ENCODE measurements around the gene MSH3. TPM values are rescaled to one million over a fixed set of nuclear protein-coding genes. Genes with fewer than 3 reads are reported as not detected.

The MSH3 gene
- total RNA-seq, 1 donor from 2014 or later, result 19.3 TPM

DNA sequence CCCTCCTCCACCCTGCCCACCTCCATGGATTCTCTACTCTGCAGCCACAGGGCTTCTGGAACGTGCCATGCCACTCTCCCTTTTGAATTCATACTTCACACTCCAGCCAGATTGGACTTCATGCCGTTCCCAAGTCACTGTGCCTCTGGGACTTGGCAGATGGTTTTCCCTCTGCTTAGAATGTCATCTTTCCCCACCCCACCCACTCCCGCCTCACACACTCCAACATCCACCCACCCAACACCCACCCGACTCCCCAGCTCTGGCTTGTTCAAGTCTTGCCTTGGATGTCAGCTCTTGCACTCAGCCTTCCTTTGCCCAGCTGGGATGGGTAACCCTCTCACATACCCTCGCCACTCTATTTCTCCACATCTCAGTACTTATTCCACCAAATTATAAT is 142.4 kb downstream of the MSH3 start:
- Histone ChIP-seq H3K9me3 (ENCODE audit: control insufficient read depth in 3 of 3, low read length in 3 of 3) (no peaks in the 10 kb centered on the region), H3K4me3 (ENCODE audit: low read length in 3 of 3) (no peak overlapping the region), H3K36me3 (ENCODE audit: control insufficient read depth in 3 of 3, insufficient read depth in 3 of 3, low read length in 3 of 3) (peaks cover 9 to 28% (median 15%) of the 10 kb centered on the region in 3 donors), H3K4me1 (ENCODE audit: control insufficient read depth in 3 of 3, insufficient read depth in 3 of 3, low read length in 3 of 3) (no peaks in the 10 kb centered on the region), H3K27ac (ENCODE audit: low read depth, low read length) (no peak overlapping the region), H3K27me3 (ENCODE audit: control insufficient read depth in 3 of 3, insufficient read depth in 3 of 3, low read length in 3 of 3) (no peaks in the 10 kb centered on the region), H3K9ac (ENCODE audit: low read depth in 1 of 3, low read length in 3 of 3) (no peak overlapping the region)

- H3K4me1 ChIP-seq (ENCODE audit: control insufficient read depth in 3 of 3, insufficient read depth in 3 of 3, low read length in 3 of 3), result no peaks in the 10 kb centered on the region
- H3K27me3 ChIP-seq (ENCODE audit: control insufficient read depth in 3 of 3, insufficient read depth in 3 of 3, low read length in 3 of 3), result no peaks in the 10 kb centered on the region
- H3K9me3 ChIP-seq (ENCODE audit: control insufficient read depth in 3 of 3, low read length in 3 of 3), result no peaks in the 10 kb centered on the region
- no peak overlapping the region for H3K4me3 ChIP-seq (ENCODE audit: low read length in 3 of 3)
- peaks cover 9 to 28% (median 15%) of the 10 kb centered on the region in 3 donors for H3K36me3 ChIP-seq (ENCODE audit: control insufficient read depth in 3 of 3, insufficient read depth in 3 of 3, low read length in 3 of 3)
- H3K27ac ChIP-seq (ENCODE audit: low read depth, low read length), result no peak overlapping the region
- H3K9ac ChIP-seq (ENCODE audit: low read depth in 1 of 3, low read length in 3 of 3), result no peak overlapping the region
Observed at GRCh38 chr5:80797428-80798024, 143.1 kb downstream of the MSH3 start.

- Histone ChIP-seq H3K27ac (ENCODE audit: low read depth, low read length) (no peak overlapping the region), H3K4me1 (ENCODE audit: control insufficient read depth in 3 of 3, insufficient read depth in 3 of 3, low read length in 3 of 3) (no peaks in the 10 kb centered on the region), H3K27me3 (ENCODE audit: control insufficient read depth in 3 of 3, insufficient read depth in 3 of 3, low read length in 3 of 3) (no peaks in the 10 kb centered on the region), H3K9me3 (ENCODE audit: control insufficient read depth in 3 of 3, low read length in 3 of 3) (no peaks in the 10 kb centered on the region), H3K36me3 (ENCODE audit: control insufficient read depth in 3 of 3, insufficient read depth in 3 of 3, low read length in 3 of 3) (peaks cover 8 to 25% (median 12%) of the 10 kb centered on the region in 3 donors), H3K4me3 (ENCODE audit: low read length in 3 of 3) (no peak overlapping the region), H3K9ac (ENCODE audit: low read depth in 1 of 3, low read length in 3 of 3) (no peak overlapping the region)
Observed at GRCh38 chr5:80798166-80798565, 143.7 kb downstream of the MSH3 start.

DNA sequence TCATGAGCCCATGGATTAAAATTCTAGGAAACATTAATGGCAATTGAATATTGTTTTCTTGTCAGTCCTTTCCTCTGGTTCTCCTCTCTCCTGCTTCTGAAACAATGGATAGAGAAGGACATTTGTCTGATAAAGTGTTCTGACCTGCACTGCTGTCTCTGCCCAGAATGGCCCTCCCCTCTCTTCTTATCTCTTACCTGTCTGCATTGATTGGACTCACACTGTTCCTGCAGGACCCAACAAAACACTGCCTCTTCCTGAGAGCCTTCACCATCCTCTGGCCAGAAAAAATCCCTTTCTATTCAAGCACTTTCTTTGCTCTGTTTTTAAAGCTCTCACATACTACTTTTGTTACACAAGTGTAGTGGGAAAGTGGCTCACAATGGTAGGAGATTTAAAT is 144.2 kb downstream of the MSH3 start:
- no peak overlapping the region for H3K9ac ChIP-seq (ENCODE audit: low read depth in 1 of 3, low read length in 3 of 3)
- H3K36me3 ChIP-seq (ENCODE audit: control insufficient read depth in 3 of 3, insufficient read depth in 3 of 3, low read length in 3 of 3), result peaks cover 5 to 21% (median 8%) of the 10 kb centered on the region in 3 donors
- H3K4me1 ChIP-seq (ENCODE audit: control insufficient read depth in 3 of 3, insufficient read depth in 3 of 3, low read length in 3 of 3), result no peaks in the 10 kb centered on the region
- H3K27ac ChIP-seq (ENCODE audit: low read depth, low read length), result no peak overlapping the region
- H3K9me3 ChIP-seq (ENCODE audit: control insufficient read depth in 3 of 3, low read length in 3 of 3), result no peaks in the 10 kb centered on the region
- no peaks in the 10 kb centered on the region for H3K27me3 ChIP-seq (ENCODE audit: control insufficient read depth in 3 of 3, insufficient read depth in 3 of 3, low read length in 3 of 3)
- H3K4me3 ChIP-seq (ENCODE audit: low read length in 3 of 3), result no peak overlapping the region

- no peak overlapping the region for H3K27ac ChIP-seq (ENCODE audit: low read depth, low read length)
- H3K9me3 ChIP-seq (ENCODE audit: control insufficient read depth in 3 of 3, low read length in 3 of 3), result no peaks in the 10 kb centered on the region
- no peak overlapping the region for H3K9ac ChIP-seq (ENCODE audit: low read depth in 1 of 3, low read length in 3 of 3)
- no peak overlapping the region for H3K4me3 ChIP-seq (ENCODE audit: low read length in 3 of 3)
- no peaks in the 10 kb centered on the region for H3K27me3 ChIP-seq (ENCODE audit: control insufficient read depth in 3 of 3, insufficient read depth in 3 of 3, low read length in 3 of 3)
- H3K36me3 ChIP-seq (ENCODE audit: control insufficient read depth in 3 of 3, insufficient read depth in 3 of 3, low read length in 3 of 3), result peaks cover 5 to 17% (median 8%) of the 10 kb centered on the region in 3 donors
- no peaks in the 10 kb centered on the region for H3K4me1 ChIP-seq (ENCODE audit: control insufficient read depth in 3 of 3, insufficient read depth in 3 of 3, low read length in 3 of 3)
Observed at GRCh38 chr5:80799041-80799440, 144.6 kb downstream of the MSH3 start.

DNA sequence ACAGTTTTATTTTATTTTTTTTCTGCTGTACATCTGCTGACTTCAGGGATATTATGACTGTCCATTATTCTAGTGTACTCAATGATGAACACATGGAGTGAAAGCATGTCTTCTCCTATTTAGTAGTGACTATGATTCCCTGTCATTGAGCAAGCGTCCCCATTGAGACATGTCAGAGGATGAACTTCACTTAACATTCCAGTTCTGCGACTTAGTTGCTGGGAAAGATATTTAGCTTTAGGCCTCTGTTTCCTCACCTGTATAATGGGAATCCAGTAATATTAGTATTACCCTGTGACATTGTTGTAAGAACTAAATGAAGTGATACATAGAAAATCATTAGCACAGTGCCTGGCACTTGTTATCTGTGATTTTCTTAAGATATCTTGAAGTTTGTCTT is 145.1 kb downstream of the MSH3 start:
- no peak overlapping the region for H3K9ac ChIP-seq (ENCODE audit: low read depth in 1 of 3, low read length in 3 of 3)
- no peak overlapping the region for H3K27ac ChIP-seq (ENCODE audit: low read depth, low read length)
- H3K36me3 ChIP-seq (ENCODE audit: control insufficient read depth in 3 of 3, insufficient read depth in 3 of 3, low read length in 3 of 3), result peaks cover 3 to 16% (median 8%) of the 10 kb centered on the region in 3 donors
- no peak overlapping the region for H3K4me3 ChIP-seq (ENCODE audit: low read length in 3 of 3)
- H3K9me3 ChIP-seq (ENCODE audit: control insufficient read depth in 3 of 3, low read length in 3 of 3), result no peaks in the 10 kb centered on the region
- no peaks in the 10 kb centered on the region for H3K4me1 ChIP-seq (ENCODE audit: control insufficient read depth in 3 of 3, insufficient read depth in 3 of 3, low read length in 3 of 3)
- H3K27me3 ChIP-seq (ENCODE audit: control insufficient read depth in 3 of 3, insufficient read depth in 3 of 3, low read length in 3 of 3), result no peaks in the 10 kb centered on the region

DNA sequence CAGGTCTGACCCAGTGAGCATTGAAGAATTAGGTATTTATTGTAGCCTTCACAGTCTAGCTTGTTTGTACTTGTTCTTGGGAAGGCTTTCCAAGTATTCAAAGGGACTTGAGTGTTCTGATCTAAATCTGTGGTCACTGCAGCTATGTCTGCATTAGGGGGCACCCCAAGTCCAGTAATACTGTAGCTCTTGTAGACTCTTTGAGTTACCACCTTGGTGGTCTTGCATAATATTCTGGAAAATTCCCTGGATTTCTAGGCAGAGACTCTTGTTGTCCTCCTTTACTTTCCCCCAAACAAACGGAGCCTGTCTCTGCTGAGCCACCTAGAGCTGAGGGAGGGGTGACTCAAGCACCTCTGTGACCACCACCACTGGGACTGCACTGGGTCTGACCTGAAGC is 149.9 kb downstream of the MSH3 start:
- Histone ChIP-seq H3K4me3 (ENCODE audit: low read length in 3 of 3) (no peak overlapping the region), H3K27me3 (ENCODE audit: control insufficient read depth in 3 of 3, insufficient read depth in 3 of 3, low read length in 3 of 3) (no peaks in the 10 kb centered on the region), H3K9ac (ENCODE audit: low read depth in 1 of 3, low read length in 3 of 3) (no peak overlapping the region), H3K36me3 (ENCODE audit: control insufficient read depth in 3 of 3, insufficient read depth in 3 of 3, low read length in 3 of 3) (peaks cover 0 to 7% (median 0%) of the 10 kb centered on the region in 3 donors), H3K27ac (ENCODE audit: low read depth, low read length) (no peak overlapping the region), H3K9me3 (ENCODE audit: control insufficient read depth in 3 of 3, low read length in 3 of 3) (no peaks in the 10 kb centered on the region), H3K4me1 (ENCODE audit: control insufficient read depth in 3 of 3, insufficient read depth in 3 of 3, low read length in 3 of 3) (no peaks in the 10 kb centered on the region)

DNA sequence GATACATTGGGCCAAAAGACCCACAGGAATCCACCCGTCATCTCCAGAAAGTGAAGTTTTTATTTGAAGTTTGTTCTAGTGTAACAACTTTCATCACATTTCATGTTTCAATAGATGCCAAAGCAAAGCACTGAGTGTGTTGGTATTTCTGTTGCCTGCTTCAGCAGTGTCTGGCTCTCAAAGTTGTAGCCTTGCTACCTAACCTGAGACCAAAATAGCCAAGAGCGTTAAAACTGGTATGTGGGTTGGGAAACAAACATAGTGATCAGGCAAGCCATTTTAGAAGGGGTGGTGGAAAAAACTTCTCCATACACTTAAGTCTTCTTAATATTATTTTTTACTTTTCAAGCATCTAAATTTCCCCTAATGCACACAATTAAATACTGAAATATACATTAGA is 150.6 kb downstream of the MSH3 start:
- Histone ChIP-seq H3K4me3 (ENCODE audit: low read length in 3 of 3) (no peak overlapping the region), H3K27me3 (ENCODE audit: control insufficient read depth in 3 of 3, insufficient read depth in 3 of 3, low read length in 3 of 3) (no peaks in the 10 kb centered on the region), H3K9me3 (ENCODE audit: control insufficient read depth in 3 of 3, low read length in 3 of 3) (no peaks in the 10 kb centered on the region), H3K4me1 (ENCODE audit: control insufficient read depth in 3 of 3, insufficient read depth in 3 of 3, low read length in 3 of 3) (no peaks in the 10 kb centered on the region), H3K36me3 (ENCODE audit: control insufficient read depth in 3 of 3, insufficient read depth in 3 of 3, low read length in 3 of 3) (peaks cover 0 to 4% (median 0%) of the 10 kb centered on the region in 3 donors), H3K27ac (ENCODE audit: low read depth, low read length) (no peak overlapping the region), H3K9ac (ENCODE audit: low read depth in 1 of 3, low read length in 3 of 3) (no peak overlapping the region)

DNA sequence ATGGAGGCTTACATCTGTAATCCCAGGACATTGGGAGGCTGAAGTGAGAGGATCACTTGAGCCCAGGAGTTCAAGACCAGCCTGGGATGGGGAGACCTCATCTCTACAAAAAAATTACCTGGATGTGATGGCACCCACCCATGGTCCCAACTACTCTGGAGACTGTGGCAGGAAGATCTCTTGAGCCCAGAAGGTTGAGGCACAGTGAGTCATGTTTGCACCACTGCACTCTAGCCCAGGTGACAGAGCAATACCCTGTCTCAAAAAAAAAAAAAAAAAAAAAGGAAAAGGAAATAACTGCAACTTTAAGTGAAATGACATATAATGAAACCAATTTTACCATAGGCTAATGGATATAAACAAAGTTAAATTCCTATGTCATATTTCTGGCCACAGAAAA is 152.5 kb downstream of the MSH3 start:
- H3K4me3 ChIP-seq (ENCODE audit: low read length in 3 of 3), result no peak overlapping the region
- no peaks in the 10 kb centered on the region for H3K9me3 ChIP-seq (ENCODE audit: control insufficient read depth in 3 of 3, low read length in 3 of 3)
- no peaks in the 10 kb centered on the region for H3K36me3 ChIP-seq (ENCODE audit: control insufficient read depth in 3 of 3, insufficient read depth in 3 of 3, low read length in 3 of 3)
- H3K27me3 ChIP-seq (ENCODE audit: control insufficient read depth in 3 of 3, insufficient read depth in 3 of 3, low read length in 3 of 3), result no peaks in the 10 kb centered on the region
- no peaks in the 10 kb centered on the region for H3K4me1 ChIP-seq (ENCODE audit: control insufficient read depth in 3 of 3, insufficient read depth in 3 of 3, low read length in 3 of 3)
- no peak overlapping the region for H3K9ac ChIP-seq (ENCODE audit: low read depth in 1 of 3, low read length in 3 of 3)
- H3K27ac ChIP-seq (ENCODE audit: low read depth, low read length), result no peak overlapping the region

GRCh38 chr5:80809451-80809850 is 155.0 kb downstream of the MSH3 start:
- H3K9me3 ChIP-seq (ENCODE audit: control insufficient read depth in 3 of 3, low read length in 3 of 3), result no peaks in the 10 kb centered on the region
- H3K4me3 ChIP-seq (ENCODE audit: low read length in 3 of 3), result no peak overlapping the region
- no peaks in the 10 kb centered on the region for H3K4me1 ChIP-seq (ENCODE audit: control insufficient read depth in 3 of 3, insufficient read depth in 3 of 3, low read length in 3 of 3)
- no peaks in the 10 kb centered on the region for H3K27me3 ChIP-seq (ENCODE audit: control insufficient read depth in 3 of 3, insufficient read depth in 3 of 3, low read length in 3 of 3)
- H3K9ac ChIP-seq (ENCODE audit: low read depth in 1 of 3, low read length in 3 of 3), result no peak overlapping the region
- no peaks in the 10 kb centered on the region for H3K36me3 ChIP-seq (ENCODE audit: control insufficient read depth in 3 of 3, insufficient read depth in 3 of 3, low read length in 3 of 3)
- H3K27ac ChIP-seq (ENCODE audit: low read depth, low read length), result no peak overlapping the region

Measured in skeletal muscle tissue (tissue), 4 donors.